Measurements from ENCODE around the gene RARB.

- TF ChIP-seq, protein P1, sequence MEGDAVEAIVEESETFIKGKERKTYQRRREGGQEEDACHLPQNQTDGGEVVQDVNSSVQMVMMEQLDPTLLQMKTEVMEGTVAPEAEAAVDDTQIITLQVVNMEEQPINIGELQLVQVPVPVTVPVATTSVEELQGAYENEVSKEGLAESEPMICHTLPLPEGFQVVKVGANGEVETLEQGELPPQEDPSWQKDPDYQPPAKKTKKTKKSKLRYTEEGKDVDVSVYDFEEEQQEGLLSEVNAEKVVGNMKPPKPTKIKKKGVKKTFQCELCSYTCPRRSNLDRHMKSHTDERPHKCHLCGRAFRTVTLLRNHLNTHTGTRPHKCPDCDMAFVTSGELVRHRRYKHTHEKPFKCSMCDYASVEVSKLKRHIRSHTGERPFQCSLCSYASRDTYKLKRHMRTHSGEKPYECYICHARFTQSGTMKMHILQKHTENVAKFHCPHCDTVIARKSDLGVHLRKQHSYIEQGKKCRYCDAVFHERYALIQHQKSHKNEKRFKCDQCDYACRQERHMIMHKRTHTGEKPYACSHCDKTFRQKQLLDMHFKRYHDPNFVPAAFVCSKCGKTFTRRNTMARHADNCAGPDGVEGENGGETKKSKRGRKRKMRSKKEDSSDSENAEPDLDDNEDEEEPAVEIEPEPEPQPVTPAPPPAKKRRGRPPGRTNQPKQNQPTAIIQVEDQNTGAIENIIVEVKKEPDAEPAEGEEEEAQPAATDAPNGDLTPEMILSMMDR (IDR thresholded peaks at IDR 0.05; ENCODE audit: extremely low read depth in 1 of 2, insufficient read depth in 1 of 2, low read depth in 1 of 2, low read length in 2 of 2), result no peak
- TF ChIP-seq POLR2A (IDR thresholded peaks at IDR 0.05; ENCODE audit: low read depth, low read length) (no peak), EZH2 (IDR thresholded peaks at IDR 0.05; ENCODE audit: borderline replicate concordance, low read depth, low read length, severe bottlenecking) (no peak), POLR2AphosphoS5 (IDR thresholded peaks at IDR 0.05; ENCODE audit: insufficient read depth, low read depth, low read length) (no peak)
Observed at GRCh38 chr3:25500706-25501210, 72.7 kb downstream of the RARB start.
